ENCODE data around the gene TARBP2.
A peak's percentile ranks its signal among the peaks of the same experiment; 100 is the strongest.

- TF ChIP-seq CTCF (IDR thresholded peaks at IDR 0.05) (no peak), POLR2AphosphoS5 (IDR thresholded peaks at IDR 0.05) (peak in 1 of 2 donors; percentile 57), POLR2A (IDR thresholded peaks at IDR 0.05) (no peak), EP300 (IDR thresholded peaks at IDR 0.05) (no peak)
Measured at GRCh38 chr12:53538209-53538689, 37.2 kb downstream of the TARBP2 start.

Data from upper lobe of left lung (tissue), 4 donors.